GM23338 (cell line): ENCODE data around the gene GRIK2. TPM values are rescaled to one million over a fixed set of nuclear protein-coding genes. Genes with fewer than 3 reads are reported as not detected.

Source experiments
- ATAC-seq: fragments of 200-7000 bp; cut with Tn5 transposase; 3 replicates; pipeline ENCODE4 v1.9.1; 2020
- DNase-seq: peaks from one replicate; pipeline ENCODE4 v3.0.0-alpha.2; 2015; ENCODE audit warnings: low spot score
- H2AFZ ChIP-seq: fragments of 200-600 bp; sonication (generic); 2 replicates; pipeline ENCODE4 v1.8.0; 2016; ENCODE audit warnings: antibody characterized with exemption, mild to moderate bottlenecking, moderate library complexity
- H3F3A ChIP-seq: fragments of 200-600 bp; sonication (generic); replicated peaks from 2 replicates; pipeline ENCODE4 v1.8.0; 2017; ENCODE audit warnings: antibody characterized with exemption, mixed run types, low read depth
- H3K27ac ChIP-seq: fragments of 200-600 bp; sonication (generic); 2 replicates; pipeline ENCODE4 v1.6.1; 2016; ENCODE audit warnings: low read depth
- H3K27me3 ChIP-seq: fragments of 200-600 bp; sonication (generic); 2 replicates; pipeline ENCODE4 v1.8.0; 2016; ENCODE audit warnings: mild to moderate bottlenecking, mixed run types, moderate library complexity; ENCODE audit not compliant: insufficient read depth
- H3K36me3 ChIP-seq: fragments of 200-600 bp; sonication (generic); 2 replicates; pipeline ENCODE4 v1.8.0; 2016; ENCODE audit warnings: mild to moderate bottlenecking; ENCODE audit not compliant: insufficient read depth
- H3K4me1 ChIP-seq: fragments of 200-600 bp; sonication (generic); 2 replicates; pipeline ENCODE4 v1.8.0; 2016; ENCODE audit warnings: mild to moderate bottlenecking, moderate library complexity; ENCODE audit not compliant: insufficient read depth
- H3K4me2 ChIP-seq: fragments of 200-600 bp; sonication (generic); 2 replicates; pipeline ENCODE4 v1.7.1; 2017; ENCODE audit warnings: mixed run types
- H3K4me3 ChIP-seq: fragments of 200-600 bp; sonication (generic); 2 replicates; pipeline ENCODE4 v1.6.1; 2016; ENCODE audit warnings: mixed run types
- H3K79me2 ChIP-seq: fragments of 200-600 bp; sonication (generic); replicated peaks from 2 replicates; pipeline ENCODE4 v1.8.0; 2017; ENCODE audit warnings: mild to moderate bottlenecking; ENCODE audit not compliant: insufficient read depth
- H3K9me2 ChIP-seq: fragments of 200-600 bp; sonication (generic); 2 replicates; pipeline ENCODE4 v1.8.0; 2017; ENCODE audit not compliant: insufficient read depth
- H4K20me1 ChIP-seq: fragments of 200-600 bp; sonication (generic); replicated peaks from 2 replicates; pipeline ENCODE4 v1.8.0; 2017; ENCODE audit warnings: mild to moderate bottlenecking; ENCODE audit not compliant: insufficient read depth
- H3K27ac Mint-ChIP-seq: 2 replicates; pipeline ENCODE4 v1.8.0; 2020; ENCODE audit warnings: inconsistent platforms, mild to moderate bottlenecking, moderate library complexity, mixed read lengths
- H3K27me3 Mint-ChIP-seq: 3 replicates; pipeline ENCODE4 v1.8.0; 2022; ENCODE audit warnings: low read depth, mild to moderate bottlenecking, moderate library complexity, mixed read lengths, inconsistent platforms; ENCODE audit not compliant: insufficient read depth, poor library complexity
- H3K36me3 Mint-ChIP-seq: 3 replicates; pipeline ENCODE4 v1.8.0; 2021; ENCODE audit warnings: low read depth, mild to moderate bottlenecking, inconsistent platforms, moderate library complexity, mixed read lengths
- H3K4me1 Mint-ChIP-seq: 3 replicates; pipeline ENCODE4 v1.8.0; 2020; ENCODE audit warnings: mild to moderate bottlenecking, inconsistent platforms, mixed read lengths
- H3K4me3 Mint-ChIP-seq: 3 replicates; pipeline ENCODE4 v1.8.0; 2021; ENCODE audit warnings: moderate library complexity, mild to moderate bottlenecking, inconsistent platforms, mixed read lengths
- H3K9me3 Mint-ChIP-seq: 3 replicates; pipeline ENCODE4 v1.8.0; 2020; ENCODE audit warnings: moderate library complexity, mild to moderate bottlenecking, inconsistent platforms, mixed read lengths
- CREB1 ChIP-seq: fragments of 250-450 bp; sonication (Bioruptor Pico); IDR thresholded peaks from 2 replicates; pipeline ENCODE4 v1.5.0; 2020; ENCODE audit warnings: low read depth, mild to moderate bottlenecking, moderate library complexity
- EZH2 ChIP-seq: fragments of 200-600 bp; sonication (generic); IDR thresholded peaks from one replicate; pipeline ENCODE4 v1.8.0; 2017; ENCODE audit warnings: antibody characterized with exemption, mild to moderate bottlenecking, low read depth; ENCODE audit not compliant: unreplicated experiment
- EZH2phosphoT487 ChIP-seq: fragments of 200-600 bp; sonication (generic); IDR thresholded peaks from one replicate; pipeline ENCODE4 v1.8.1; 2018; ENCODE audit warnings: antibody characterized with exemption; ENCODE audit not compliant: unreplicated experiment
- JUNB ChIP-seq: IDR thresholded peaks from one replicate; pipeline ENCODE4 v1.6.1; 2016; ENCODE audit warnings: antibody characterized with exemption; ENCODE audit not compliant: unreplicated experiment
- NANOG ChIP-seq: IDR thresholded peaks from 2 replicates; pipeline ENCODE4 v1.6.1; 2016; ENCODE audit warnings: antibody characterized with exemption, borderline replicate concordance
- POLR2AphosphoS5 ChIP-seq: IDR thresholded peaks from 2 replicates; pipeline ENCODE4 v1.6.1; 2016; ENCODE audit warnings: antibody characterized with exemption, low read depth
- STAT1 ChIP-seq: IDR thresholded peaks from one replicate; pipeline ENCODE4 v1.6.1; 2016; ENCODE audit warnings: antibody characterized with exemption; ENCODE audit not compliant: unreplicated experiment
- ZNF114 ChIP-seq: fragments of 250-450 bp; sonication (Bioruptor Pico); IDR thresholded peaks from 2 replicates; pipeline ENCODE4 v1.5.0; 2020; ENCODE audit warnings: mild to moderate bottlenecking, moderate library complexity
- ZNF331 ChIP-seq: fragments of 250-450 bp; sonication (Bioruptor Pico); IDR thresholded peaks from 2 replicates; pipeline ENCODE4 v1.5.0; 2020; ENCODE audit warnings: low read depth, mild to moderate bottlenecking, moderate library complexity
- ZNF462 ChIP-seq: fragments of 250-450 bp; sonication (Bioruptor Pico); IDR thresholded peaks from 2 replicates; pipeline ENCODE4 v1.5.0; 2020; ENCODE audit warnings: mild to moderate bottlenecking, moderate library complexity
- polyA plus RNA-seq: library from polyadenylated mRNA; unstranded; fragments of >200 nt; fragmentation: Nextera tagmentation; extraction: Ambion mirVana; gene quantifications from 2 replicates; pipeline ENCODE4 v1.2.1, GENCODE V29; 2016
- total RNA-seq: library from RNA; depleted of rRNA; stranded (reverse); fragments of >200 nt; shearing (Covaris generic); gene quantifications from 2 replicates; pipeline ENCODE4 v1.2.3, GENCODE V29; 2014
- TF ChIP-seq, protein P1 (sequence below): IDR thresholded peaks from 2 replicates; pipeline ENCODE4 v1.6.1; 2016; ENCODE audit warnings: antibody characterized with exemption
- TF ChIP-seq, protein P2 (sequence below): IDR thresholded peaks from one replicate; pipeline ENCODE4 v1.6.1; 2018; ENCODE audit warnings: antibody characterized with exemption; ENCODE audit not compliant: unreplicated experiment
- TF ChIP-seq, protein P3 (sequence below), 2 experiments: fragments of 200-600 bp in 1 of 2; sonication (generic) in 1 of 2; conservative IDR thresholded peaks; 2 replicates each; pipeline versions ENCODE4 v1.5.1 to v1.6.1; 2016 to 2017; ENCODE audit warnings: antibody characterized with exemption in 2 of 2, low read depth in 2 of 2, mild to moderate bottlenecking in 2 of 2, moderate library complexity in 1 of 2

GRIK2 gene
- total and polyA plus RNA-seq, 2 experiments from 2014 or later: 0.73 to 3.0 TPM

- Histone ChIP-seq H3K27ac (no peak overlapping the region), H4K20me1 (no peaks in the 10 kb centered on the region), H3K4me3 (no peak overlapping the region), H3K4me2 (no peak overlapping the region), H3K27me3 (no peaks in the 10 kb centered on the region), H3F3A (no peaks in the 10 kb centered on the region), H3K79me2 (no peaks in the 10 kb centered on the region), H3K4me1 (no peaks in the 10 kb centered on the region), H2AFZ (no peak overlapping the region), H3K9me2 (no peaks in the 10 kb centered on the region; the same call in 1 of the 2 replicates), H3K36me3 (no peaks in the 10 kb centered on the region)
- Mint-ChIP-seq H3K4me1 (no peaks in the 10 kb centered on the region), H3K36me3 (peaks cover 17% of the 10 kb centered on the region), H3K4me3 (no peak overlapping the region), H3K27ac (no peak overlapping the region), H3K9me3 (peaks cover 24% of the 10 kb centered on the region), H3K27me3 (peaks cover 4% of the 10 kb centered on the region)
- no peak for DNase-seq
- TF ChIP-seq EZH2 (no peak), JUNB (no peak), NANOG (no peak), CREB1 (no peak), EZH2phosphoT487 (no peak), ZNF331 (CRISPR knock-in tag) (no peak), ZNF462 (CRISPR knock-in tag) (no peak), STAT1 (no peak), ZNF114 (CRISPR knock-in tag) (no peak), POLR2AphosphoS5 (no peak)
- TF ChIP-seq, protein P1, sequence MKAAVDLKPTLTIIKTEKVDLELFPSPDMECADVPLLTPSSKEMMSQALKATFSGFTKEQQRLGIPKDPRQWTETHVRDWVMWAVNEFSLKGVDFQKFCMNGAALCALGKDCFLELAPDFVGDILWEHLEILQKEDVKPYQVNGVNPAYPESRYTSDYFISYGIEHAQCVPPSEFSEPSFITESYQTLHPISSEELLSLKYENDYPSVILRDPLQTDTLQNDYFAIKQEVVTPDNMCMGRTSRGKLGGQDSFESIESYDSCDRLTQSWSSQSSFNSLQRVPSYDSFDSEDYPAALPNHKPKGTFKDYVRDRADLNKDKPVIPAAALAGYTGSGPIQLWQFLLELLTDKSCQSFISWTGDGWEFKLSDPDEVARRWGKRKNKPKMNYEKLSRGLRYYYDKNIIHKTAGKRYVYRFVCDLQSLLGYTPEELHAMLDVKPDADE: no peak
- TF ChIP-seq, protein P2, sequence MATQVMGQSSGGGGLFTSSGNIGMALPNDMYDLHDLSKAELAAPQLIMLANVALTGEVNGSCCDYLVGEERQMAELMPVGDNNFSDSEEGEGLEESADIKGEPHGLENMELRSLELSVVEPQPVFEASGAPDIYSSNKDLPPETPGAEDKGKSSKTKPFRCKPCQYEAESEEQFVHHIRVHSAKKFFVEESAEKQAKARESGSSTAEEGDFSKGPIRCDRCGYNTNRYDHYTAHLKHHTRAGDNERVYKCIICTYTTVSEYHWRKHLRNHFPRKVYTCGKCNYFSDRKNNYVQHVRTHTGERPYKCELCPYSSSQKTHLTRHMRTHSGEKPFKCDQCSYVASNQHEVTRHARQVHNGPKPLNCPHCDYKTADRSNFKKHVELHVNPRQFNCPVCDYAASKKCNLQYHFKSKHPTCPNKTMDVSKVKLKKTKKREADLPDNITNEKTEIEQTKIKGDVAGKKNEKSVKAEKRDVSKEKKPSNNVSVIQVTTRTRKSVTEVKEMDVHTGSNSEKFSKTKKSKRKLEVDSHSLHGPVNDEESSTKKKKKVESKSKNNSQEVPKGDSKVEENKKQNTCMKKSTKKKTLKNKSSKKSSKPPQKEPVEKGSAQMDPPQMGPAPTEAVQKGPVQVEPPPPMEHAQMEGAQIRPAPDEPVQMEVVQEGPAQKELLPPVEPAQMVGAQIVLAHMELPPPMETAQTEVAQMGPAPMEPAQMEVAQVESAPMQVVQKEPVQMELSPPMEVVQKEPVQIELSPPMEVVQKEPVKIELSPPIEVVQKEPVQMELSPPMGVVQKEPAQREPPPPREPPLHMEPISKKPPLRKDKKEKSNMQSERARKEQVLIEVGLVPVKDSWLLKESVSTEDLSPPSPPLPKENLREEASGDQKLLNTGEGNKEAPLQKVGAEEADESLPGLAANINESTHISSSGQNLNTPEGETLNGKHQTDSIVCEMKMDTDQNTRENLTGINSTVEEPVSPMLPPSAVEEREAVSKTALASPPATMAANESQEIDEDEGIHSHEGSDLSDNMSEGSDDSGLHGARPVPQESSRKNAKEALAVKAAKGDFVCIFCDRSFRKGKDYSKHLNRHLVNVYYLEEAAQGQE: no peak
- TF ChIP-seq, protein P3, sequence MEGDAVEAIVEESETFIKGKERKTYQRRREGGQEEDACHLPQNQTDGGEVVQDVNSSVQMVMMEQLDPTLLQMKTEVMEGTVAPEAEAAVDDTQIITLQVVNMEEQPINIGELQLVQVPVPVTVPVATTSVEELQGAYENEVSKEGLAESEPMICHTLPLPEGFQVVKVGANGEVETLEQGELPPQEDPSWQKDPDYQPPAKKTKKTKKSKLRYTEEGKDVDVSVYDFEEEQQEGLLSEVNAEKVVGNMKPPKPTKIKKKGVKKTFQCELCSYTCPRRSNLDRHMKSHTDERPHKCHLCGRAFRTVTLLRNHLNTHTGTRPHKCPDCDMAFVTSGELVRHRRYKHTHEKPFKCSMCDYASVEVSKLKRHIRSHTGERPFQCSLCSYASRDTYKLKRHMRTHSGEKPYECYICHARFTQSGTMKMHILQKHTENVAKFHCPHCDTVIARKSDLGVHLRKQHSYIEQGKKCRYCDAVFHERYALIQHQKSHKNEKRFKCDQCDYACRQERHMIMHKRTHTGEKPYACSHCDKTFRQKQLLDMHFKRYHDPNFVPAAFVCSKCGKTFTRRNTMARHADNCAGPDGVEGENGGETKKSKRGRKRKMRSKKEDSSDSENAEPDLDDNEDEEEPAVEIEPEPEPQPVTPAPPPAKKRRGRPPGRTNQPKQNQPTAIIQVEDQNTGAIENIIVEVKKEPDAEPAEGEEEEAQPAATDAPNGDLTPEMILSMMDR (conservative IDR thresholded peaks at IDR 0.05; ENCODE audit: low read depth in 2 of 2): no peak
- ATAC-seq: no peak
Observed at GRCh38 chr6:101662111-101662897, 268.8 kb downstream of the GRIK2 start.
